ENCODE data around the gene DLG3. TPM values are rescaled to one million over a fixed set of nuclear protein-coding genes. Genes with fewer than 3 reads are reported as not detected.
A peak's percentile ranks its signal among the peaks of the same experiment; 100 is the strongest.

Gene DLG3
- total RNA-seq, 4 donors from 2014 or later: 31.8 to 59.4 (median 54.8) TPM

GRCh38 chrX:70482300-70482699, 37.7 kb downstream of the DLG3 start:
- Histone ChIP-seq H3K27ac (peak overlapping the region; percentile 82 to 92 (median 86)), H3K27me3 (no peaks in the 10 kb centered on the region), H3K9me3 (no peaks in the 10 kb centered on the region), H3K36me3 (no peaks in the 10 kb centered on the region), H3K4me1 (peaks cover 9 to 57% (median 28%) of the 10 kb centered on the region in 4 donors), H3K4me3 (no peak overlapping the region)
- intact Hi-C loops (cut with DNase I; ENCODE audit: low total_unique reads): no loop called here
- in situ Hi-C loops (cut with MboI; ENCODE audit: low pct_ligation_motif_present in 1 of 4, low pct_unique_long_range_greater_than_20kb in 1 of 4, low sequenced_read_pairs in 3 of 4): no loop called here
- no peak for TF ChIP-seq POLR2A (IDR thresholded peaks at IDR 0.05)
- TF ChIP-seq CTCF (IDR thresholded peaks at IDR 0.05): no peak
- no peak for TF ChIP-seq POLR2AphosphoS5 (IDR thresholded peaks at IDR 0.05)
- TF ChIP-seq EP300 (IDR thresholded peaks at IDR 0.05; ENCODE audit: low read depth): no peak
- DNase-seq: no peak
- WGBS, 2 donors (ENCODE audit: low coverage in 1 of 2): 90% methylated on average over 2 of the region's 2 CpGs; no CpG with 5 or more reads in 1 of the 2 donors

- intact Hi-C loops (cut with DNase I; ENCODE audit: low total_unique reads): no loop called here
- peaks cover 7 to 35% (median 20%) of the 10 kb centered on the region in 4 donors for H3K4me1 ChIP-seq
- no peak for DNase-seq
- TF ChIP-seq POLR2A (IDR thresholded peaks at IDR 0.05) (no peak), CTCF (IDR thresholded peaks at IDR 0.05) (no peak), POLR2AphosphoS5 (IDR thresholded peaks at IDR 0.05) (no peak), EP300 (IDR thresholded peaks at IDR 0.05; ENCODE audit: low read depth) (no peak)
- in situ Hi-C loops (cut with MboI; ENCODE audit: low pct_ligation_motif_present in 1 of 4, low pct_unique_long_range_greater_than_20kb in 1 of 4, low sequenced_read_pairs in 3 of 4): no loop called here
- H3K27ac ChIP-seq: peak overlapping the region; percentile 28 to 89 (median 54)
- 56% methylated on average over 7 of the region's 7 CpGs; no CpG with 5 or more reads in 1 of the 2 donors for WGBS, 2 donors (ENCODE audit: low coverage in 1 of 2)
- H3K9me3 ChIP-seq: no peaks in the 10 kb centered on the region
- no peaks in the 10 kb centered on the region for H3K36me3 ChIP-seq
- no peak overlapping the region for H3K4me3 ChIP-seq
- H3K27me3 ChIP-seq: no peaks in the 10 kb centered on the region
Measured at GRCh38 chrX:70485466-70485865, 40.8 kb downstream of the DLG3 start.

- Histone ChIP-seq H3K27ac (no peak overlapping the region), H3K9me3 (no peaks in the 10 kb centered on the region), H3K4me3 (no peak overlapping the region), H3K36me3 (no peaks in the 10 kb centered on the region), H3K27me3 (no peaks in the 10 kb centered on the region), H3K4me1 (peaks cover 0 to 18% (median 5%) of the 10 kb centered on the region in 4 donors)
- TF ChIP-seq POLR2AphosphoS5 (IDR thresholded peaks at IDR 0.05) (no peak), POLR2A (IDR thresholded peaks at IDR 0.05) (no peak), EP300 (IDR thresholded peaks at IDR 0.05; ENCODE audit: low read depth) (no peak), CTCF (IDR thresholded peaks at IDR 0.05) (no peak)
- intact Hi-C loops (cut with DNase I; ENCODE audit: low total_unique reads): no loop called here
- 57 to 60% methylated on average over 2 of the region's 2 CpGs for whole genome bisulfite sequencing, 2 donors (ENCODE audit: low coverage in 1 of 2)
- DNase-seq: no peak
- in situ Hi-C loops (cut with MboI; ENCODE audit: low pct_ligation_motif_present in 1 of 4, low pct_unique_long_range_greater_than_20kb in 1 of 4, low sequenced_read_pairs in 3 of 4): no loop called here
Measured at GRCh38 chrX:70488856-70489255, 44.2 kb downstream of the DLG3 start.

- TF ChIP-seq POLR2A (IDR thresholded peaks at IDR 0.05): no peak
- Histone ChIP-seq H3K4me1 (no peaks in the 10 kb centered on the region), H3K27me3 (no peaks in the 10 kb centered on the region), H3K36me3 (no peaks in the 10 kb centered on the region), H3K4me3 (no peak overlapping the region), H3K27ac (no peak overlapping the region), H3K9me3 (no peaks in the 10 kb centered on the region)
- in situ Hi-C loops (cut with MboI; ENCODE audit: low pct_ligation_motif_present in 1 of 4, low pct_unique_long_range_greater_than_20kb in 1 of 4, low sequenced_read_pairs in 3 of 4): no loop called here
- DNase-seq: no peak
- WGBS, 2 donors (ENCODE audit: low coverage in 1 of 2): 58% methylated on average over 4 of the region's 4 CpGs; no CpG with 5 or more reads in 1 of the 2 donors
- intact Hi-C loops (cut with DNase I; ENCODE audit: low total_unique reads): no loop called here
Measured at GRCh38 chrX:70494441-70494840, 49.8 kb downstream of the DLG3 start.

GRCh38 chrX:70496491-70496890, 51.9 kb downstream of the DLG3 start:
- 70% methylated on average over 5 of the region's 5 CpGs; no CpG with 5 or more reads in 1 of the 2 donors for WGBS, 2 donors (ENCODE audit: low coverage in 1 of 2)
- Histone ChIP-seq H3K9me3 (no peaks in the 10 kb centered on the region), H3K27me3 (no peaks in the 10 kb centered on the region), H3K36me3 (peaks cover 0 to 8% (median 0%) of the 10 kb centered on the region in 4 donors), H3K27ac (no peak overlapping the region), H3K4me1 (no peaks in the 10 kb centered on the region), H3K4me3 (no peak overlapping the region)
- DNase-seq: no peak
- in situ Hi-C loops (cut with MboI; ENCODE audit: low pct_ligation_motif_present in 1 of 4, low pct_unique_long_range_greater_than_20kb in 1 of 4, low sequenced_read_pairs in 3 of 4) (no loop called here), intact Hi-C loops (cut with DNase I; ENCODE audit: low total_unique reads) (no loop called here)
- TF ChIP-seq CTCF (IDR thresholded peaks at IDR 0.05) (no peak), POLR2A (IDR thresholded peaks at IDR 0.05) (no peak), POLR2AphosphoS5 (IDR thresholded peaks at IDR 0.05) (no peak), EP300 (IDR thresholded peaks at IDR 0.05; ENCODE audit: low read depth) (no peak)

Data from transverse colon (tissue), 4 donors.